Adrenal gland (tissue), 5 donors: ENCODE measurements around the gene PNMT.

Experiments used
- POLR2A ChIP-seq, 2 donors: fragments of 450-650 bp; IDR thresholded peaks; one replicate each; pipeline ENCODE4 v1.6.1; 2017; ENCODE audit warnings: antibody characterized with exemption in 2 of 2, mild to moderate bottlenecking in 2 of 2, moderate library complexity in 1 of 2
- TF ChIP-seq, protein P1 (sequence below), 6 experiments: fragments of 450-650 bp in 4 of 6; fragments of 200-600 bp in 2 of 6; sonication (generic) in 1 of 6; IDR thresholded peaks; 1 replicate in 5 of 6; 2 replicates in 1 of 6; pipeline versions ENCODE4 v1.5.1 to v1.8.0; 2016 to 2021; ENCODE audit warnings: antibody characterized with exemption in 6 of 6, mild to moderate bottlenecking in 2 of 6, moderate library complexity in 1 of 6
- donor health status: DM: no; HTN: no; CAD: no.

DNA sequence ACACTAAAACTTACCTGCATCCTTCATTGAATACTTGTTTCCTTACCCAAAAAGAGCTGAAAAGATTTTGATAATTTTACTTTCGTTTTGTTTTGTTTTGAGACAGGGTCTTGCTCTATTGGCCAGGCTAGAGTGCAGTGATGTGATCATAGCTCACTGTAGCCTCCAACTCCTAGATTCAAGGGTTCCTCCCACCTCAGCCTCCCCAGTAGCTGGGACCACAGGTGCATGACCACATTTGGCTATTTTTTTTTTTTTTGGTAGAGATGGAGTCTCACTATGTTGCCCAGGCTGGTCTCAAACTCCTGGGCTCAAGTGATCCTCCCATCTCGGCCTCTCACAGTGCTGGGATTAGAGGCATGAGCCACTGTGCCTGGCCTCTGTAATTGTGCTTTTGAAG is 13.1 kb upstream of the PNMT start:
- TF ChIP-seq, protein P1, sequence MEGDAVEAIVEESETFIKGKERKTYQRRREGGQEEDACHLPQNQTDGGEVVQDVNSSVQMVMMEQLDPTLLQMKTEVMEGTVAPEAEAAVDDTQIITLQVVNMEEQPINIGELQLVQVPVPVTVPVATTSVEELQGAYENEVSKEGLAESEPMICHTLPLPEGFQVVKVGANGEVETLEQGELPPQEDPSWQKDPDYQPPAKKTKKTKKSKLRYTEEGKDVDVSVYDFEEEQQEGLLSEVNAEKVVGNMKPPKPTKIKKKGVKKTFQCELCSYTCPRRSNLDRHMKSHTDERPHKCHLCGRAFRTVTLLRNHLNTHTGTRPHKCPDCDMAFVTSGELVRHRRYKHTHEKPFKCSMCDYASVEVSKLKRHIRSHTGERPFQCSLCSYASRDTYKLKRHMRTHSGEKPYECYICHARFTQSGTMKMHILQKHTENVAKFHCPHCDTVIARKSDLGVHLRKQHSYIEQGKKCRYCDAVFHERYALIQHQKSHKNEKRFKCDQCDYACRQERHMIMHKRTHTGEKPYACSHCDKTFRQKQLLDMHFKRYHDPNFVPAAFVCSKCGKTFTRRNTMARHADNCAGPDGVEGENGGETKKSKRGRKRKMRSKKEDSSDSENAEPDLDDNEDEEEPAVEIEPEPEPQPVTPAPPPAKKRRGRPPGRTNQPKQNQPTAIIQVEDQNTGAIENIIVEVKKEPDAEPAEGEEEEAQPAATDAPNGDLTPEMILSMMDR (IDR thresholded peaks at IDR 0.05), result no peak
- no peak for TF ChIP-seq POLR2A (IDR thresholded peaks at IDR 0.05)
